ENCODE measurements around the gene FAH.

Gene FAH

DNA sequence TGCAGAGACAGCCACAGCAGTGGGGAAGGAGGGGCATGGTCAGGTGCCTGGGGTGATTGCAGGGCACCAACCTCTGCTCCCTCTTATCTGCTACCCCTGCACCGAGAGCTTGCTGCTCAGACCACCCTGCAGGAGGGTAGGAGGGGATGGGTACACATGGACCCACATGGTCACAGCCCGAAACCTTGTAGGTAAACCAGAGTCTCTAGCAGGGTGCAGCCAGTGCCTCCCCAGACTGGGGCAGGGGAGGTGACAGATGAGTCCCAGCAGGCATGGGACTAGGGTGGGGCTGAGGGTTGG, 49.2 kb downstream of the FAH start:
- no peak for DNase-seq

DNA sequence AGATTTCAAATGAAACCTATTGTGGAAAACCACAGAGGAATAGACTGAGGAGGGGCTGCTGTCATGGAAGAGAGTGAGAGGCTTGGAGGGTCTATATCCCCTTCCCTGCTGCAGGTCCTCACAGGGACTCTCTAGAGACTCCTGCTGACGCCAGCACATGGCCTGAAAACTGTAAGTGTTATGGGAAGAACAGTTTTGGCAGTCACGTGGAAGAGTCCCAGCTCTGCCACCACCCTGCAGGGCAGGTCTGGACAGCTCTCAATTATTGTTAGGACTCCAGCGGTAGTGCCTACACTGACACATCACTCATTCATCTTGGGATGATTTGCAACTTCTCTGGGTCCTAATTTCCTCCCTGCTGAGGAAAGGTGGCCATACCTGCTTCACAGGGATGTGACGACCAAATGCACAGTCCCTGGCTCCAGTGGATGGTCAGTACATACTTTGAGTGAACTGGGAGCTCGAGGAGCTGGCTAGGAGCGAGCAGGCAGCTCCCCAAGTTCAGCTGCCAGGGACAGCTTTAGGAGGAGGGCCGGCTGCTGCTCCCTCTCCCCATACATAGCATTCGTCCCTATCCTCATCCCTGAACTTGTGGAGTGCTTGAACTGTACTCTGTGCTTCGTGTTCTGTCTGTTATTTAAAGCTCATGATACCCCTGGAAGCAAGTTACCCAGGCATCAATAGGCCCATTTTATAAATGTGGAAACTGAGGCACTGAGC, 50.0 kb downstream of the FAH start:
- no peak for DNase-seq

DNA sequence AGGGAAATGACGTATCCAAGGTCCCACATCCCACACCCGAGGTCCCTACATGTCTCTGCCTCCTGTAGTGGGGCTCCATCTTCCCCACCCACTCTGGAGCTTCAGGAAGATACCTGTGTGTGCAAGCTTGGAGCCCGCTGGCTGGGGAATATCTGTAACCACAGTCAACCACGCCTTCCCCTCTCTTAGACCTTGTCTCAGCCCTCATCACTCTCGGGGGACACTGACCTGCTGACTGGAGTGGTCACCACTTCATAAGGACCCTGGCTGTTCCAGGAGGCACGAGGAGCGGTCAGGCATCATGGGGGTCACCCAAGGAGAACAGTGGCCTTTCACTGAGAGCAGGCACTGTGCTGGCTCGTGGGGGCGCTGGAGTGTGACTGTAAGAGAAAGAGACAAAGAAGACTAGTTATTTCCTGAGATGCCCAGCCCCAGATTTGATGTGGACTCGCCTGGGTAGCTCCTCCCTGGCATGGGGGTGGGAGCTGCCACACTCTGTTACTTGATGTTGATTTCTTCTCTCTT, 50.6 kb downstream of the FAH start:
- DNase-seq = no peak

DNA sequence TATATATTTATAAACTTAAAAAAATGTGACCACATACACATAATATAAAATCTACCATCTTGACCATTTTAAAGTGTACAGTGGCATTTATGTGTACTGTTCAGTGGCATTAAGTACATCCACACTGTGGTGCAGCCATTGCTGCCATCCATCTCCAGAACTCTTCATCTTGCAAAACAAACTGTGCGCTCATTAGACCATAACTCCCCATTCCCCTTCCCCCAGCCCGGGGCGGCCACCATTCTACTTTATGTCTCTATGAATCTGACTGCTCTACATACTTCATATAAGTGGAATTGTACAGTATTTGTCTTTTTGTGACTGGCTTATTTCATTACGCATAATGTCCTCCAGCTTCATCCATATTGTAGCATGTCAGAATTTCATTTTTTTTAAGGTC, 51.4 kb downstream of the FAH start:
- DNase-seq = no peak

DNA sequence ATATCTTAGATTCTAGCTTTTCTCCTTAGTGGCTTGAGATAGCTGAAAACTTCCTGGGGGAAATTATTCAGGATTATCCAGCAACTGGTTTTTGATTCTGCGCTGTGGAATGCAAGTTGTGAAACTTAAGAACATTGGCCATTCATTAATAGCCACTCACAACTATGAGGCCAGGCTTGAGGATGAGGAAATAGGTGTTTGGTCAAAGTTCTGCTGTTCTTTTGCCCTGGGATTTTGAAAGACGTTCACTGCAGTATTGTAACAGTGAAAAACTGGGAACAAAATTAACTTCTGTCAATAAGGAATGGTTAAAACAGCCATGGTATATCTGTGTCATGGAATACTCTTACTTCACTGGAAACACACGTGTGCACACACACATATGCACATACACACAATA, 55.1 kb downstream of the FAH start:
- DNase-seq = no peak

DNA sequence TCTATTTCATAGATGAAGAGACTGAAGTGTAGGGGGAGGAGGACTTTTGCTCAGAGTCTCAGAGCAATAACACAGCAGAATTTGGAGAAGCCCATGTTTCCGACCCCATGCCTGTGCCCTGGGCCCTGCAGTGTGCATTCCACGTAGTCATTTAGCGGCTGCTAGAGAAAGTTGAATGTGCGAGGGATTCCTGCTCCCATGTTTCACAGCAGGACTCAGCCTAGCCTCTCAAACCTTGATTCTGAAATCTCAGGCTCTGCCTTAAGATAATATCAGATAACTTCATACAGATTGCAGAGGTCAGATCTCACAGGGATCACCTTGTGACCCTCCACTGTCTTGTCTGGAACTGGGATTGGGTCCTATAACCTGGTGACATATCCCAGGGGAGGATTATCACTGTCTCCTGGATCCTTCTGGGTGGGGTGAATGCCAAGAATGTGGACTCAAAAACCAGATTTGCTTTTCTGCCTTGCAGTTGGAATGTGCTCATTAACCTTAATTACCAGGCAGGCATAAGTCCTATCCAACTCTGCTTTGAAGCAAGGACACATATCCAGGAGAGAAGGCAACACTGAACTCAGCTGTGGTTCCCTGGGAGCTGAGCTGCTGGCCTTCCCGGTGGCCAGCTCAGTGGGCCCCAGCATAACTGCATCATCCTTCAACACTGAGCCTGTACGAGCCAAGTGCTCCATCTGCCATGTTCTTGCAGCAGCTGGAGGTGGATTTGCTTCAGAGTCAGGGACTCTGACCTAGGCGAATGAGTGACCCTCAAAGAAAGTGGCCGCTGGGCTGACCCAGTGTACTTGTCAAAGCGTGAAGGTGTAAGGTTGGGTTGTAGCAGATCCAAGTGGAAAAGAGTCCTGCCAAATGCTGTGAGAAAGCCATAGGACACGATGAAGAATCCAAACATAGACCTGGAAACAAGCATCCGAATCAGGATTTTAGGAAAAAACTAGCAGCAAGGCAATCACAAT, 56.2 kb downstream of the FAH start:
- DNase-seq = no peak

DNA sequence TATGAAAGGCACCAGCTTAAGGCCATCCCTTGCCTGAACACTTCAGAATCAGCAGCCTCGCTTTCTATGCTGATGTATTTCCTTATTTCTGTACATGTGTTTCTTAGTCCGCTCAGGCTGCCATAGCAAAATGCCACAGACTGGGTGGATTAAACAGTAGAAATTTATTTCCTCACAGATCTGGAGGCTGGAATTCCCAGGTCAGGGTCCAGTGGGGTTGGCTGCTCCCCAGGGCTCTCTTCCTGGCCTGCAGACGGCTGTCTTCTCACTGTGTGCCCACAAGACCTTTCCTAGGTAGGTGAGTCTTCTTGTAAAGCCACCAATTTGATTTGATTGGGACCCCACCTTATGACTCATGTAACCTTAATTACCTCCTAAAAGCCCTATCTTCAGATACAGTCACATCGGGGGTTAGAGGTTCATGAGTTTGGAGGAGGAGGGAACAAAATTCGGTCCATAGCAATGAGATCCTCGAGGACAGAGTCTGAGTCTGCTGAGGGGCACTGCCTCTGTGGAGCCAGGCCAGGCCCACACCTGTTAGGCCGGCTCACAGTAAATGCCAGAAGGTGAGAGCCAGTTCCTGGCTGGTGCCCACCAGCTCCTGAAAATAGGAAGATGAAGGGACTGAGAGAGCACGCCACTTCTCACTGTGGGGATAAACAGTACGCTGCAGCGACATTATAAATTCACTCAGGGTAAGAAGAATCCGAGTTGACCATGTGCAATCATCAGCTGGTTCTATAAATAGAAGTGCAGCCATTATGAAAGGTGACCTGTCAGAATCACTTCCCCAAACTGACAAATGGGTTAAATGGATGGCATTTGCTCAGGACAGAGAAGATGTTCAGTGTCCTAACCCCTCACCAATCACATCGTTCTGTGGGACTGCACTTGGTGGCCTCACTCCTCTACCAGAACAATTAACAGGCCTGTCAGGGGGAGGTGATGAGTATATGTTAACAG, 58.1 kb downstream of the FAH start:
- DNase-seq = no peak

DNA sequence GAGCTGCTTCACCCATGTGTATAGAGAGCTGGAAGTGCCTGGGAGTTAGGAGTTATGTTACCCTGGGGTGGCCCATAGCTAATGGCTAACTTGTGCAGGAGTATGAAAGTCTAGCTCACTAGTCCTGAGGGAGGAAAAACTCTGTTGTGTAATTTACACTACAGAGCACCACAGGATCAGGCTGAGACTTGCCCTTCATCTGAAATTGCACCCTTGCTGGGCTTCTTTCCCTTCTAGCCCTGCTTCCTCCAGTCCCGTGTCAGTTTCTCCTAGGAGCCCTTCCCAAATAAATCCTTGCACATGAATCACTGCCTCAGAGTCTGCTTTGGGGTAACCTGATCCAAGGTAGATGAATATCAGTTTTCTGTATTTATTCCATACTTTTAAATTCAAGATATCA, 59.2 kb downstream of the FAH start:
- no peak for DNase-seq

DNA sequence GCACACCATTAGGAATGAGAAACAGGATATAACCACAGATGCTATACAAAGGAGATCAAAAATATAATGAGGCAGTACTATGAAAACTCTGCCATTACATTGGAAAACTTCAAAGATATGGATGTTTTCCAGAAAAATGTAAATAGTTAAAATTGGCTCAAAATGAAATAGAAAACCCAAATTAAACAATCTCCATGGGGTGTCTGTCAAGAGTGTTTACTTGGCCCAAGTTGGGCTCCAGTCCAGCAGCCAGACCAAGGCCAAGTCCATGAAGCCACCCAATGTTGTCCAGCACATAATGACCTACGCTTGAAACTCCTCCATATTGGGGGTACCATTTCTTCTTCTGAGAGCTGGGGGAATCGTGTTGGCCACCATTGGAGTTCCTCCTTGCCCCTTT, 62.1 kb downstream of the FAH start:
- DNase-seq = no peak

DNA sequence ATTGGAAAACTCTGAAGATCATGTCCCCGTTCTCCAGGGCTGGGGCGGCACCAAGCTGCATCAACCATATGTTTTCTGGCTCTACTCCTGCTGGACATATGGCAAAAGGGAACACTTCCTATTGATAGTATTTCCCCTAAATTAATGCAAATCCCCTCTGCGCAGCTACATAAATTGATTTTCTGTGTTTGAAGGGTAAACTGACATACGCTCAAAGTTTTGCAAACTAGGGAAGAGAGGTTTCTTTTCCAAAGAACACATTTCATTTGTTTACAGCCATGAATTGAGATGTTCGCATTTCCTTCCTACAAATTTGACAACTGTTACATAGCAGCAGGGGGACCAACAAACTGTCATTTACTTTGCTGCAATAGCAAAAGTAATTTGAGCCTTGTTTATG, 63.3 kb downstream of the FAH start:
- no peak for DNase-seq

DNA sequence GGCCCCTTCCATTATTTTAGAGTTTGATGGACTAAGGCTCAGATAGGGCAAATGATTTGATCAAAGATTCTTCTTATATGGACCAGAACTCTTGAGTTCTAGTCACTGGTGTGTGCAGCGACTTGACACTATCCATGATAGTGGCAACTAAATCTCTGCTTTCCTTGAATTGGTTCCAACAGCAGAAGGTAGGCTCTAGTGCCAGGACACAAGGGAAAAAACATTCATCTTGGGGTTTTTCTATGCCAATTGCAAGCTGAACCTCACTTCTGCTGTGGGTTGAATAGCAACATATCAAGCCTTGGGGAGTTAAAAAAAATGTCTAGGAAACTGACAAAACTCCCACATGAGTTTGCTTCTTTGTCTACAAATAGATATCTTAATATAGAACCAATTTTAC, 64.1 kb downstream of the FAH start:
- DNase-seq = no peak

DNA sequence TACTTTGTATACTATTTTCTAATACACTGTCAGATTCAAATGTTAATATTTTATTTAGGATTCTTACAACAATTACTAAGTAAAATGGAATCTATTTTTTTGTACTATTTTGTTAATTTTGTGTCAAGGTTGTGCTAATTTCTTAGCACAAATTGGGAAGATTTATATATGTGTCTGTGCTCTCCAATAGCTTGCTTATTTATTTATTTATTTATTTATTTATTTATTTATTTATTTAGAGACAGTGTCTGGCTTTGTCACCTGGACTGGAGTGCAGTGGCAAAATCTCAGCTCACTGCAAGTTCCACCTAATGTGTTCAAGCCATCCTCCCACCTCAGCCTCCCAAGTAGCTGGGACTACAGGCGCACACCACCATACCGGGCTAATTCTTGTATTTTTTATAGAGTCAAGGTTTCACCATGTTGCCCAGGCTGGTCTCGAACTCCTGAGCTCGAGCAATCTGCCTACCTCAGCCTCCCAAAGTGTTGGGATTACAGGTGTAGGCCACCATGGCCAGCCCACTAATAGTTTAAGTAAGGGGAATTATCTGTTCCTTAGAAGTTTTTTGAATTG, 64.6 kb downstream of the FAH start:
- DNase-seq = no peak

DNA sequence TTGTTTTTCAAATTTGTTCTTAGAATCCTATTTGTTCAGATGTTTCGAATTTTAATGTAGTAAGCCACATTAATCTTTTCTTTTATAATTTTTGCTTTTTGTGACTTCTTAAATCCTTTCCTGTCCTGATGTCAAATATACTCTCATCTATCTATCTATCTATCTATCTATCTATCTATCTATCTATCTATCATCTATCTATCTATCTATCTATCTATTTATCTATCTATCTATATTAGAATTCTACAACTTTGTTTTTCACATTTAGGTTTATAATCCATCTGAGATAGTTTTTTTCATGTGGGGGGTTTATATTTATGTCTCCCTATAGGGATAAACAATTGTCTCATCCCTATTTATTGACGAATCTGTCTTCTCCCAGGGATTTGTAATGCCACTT, 67.2 kb downstream of the FAH start:
- no peak for DNase-seq

DNA sequence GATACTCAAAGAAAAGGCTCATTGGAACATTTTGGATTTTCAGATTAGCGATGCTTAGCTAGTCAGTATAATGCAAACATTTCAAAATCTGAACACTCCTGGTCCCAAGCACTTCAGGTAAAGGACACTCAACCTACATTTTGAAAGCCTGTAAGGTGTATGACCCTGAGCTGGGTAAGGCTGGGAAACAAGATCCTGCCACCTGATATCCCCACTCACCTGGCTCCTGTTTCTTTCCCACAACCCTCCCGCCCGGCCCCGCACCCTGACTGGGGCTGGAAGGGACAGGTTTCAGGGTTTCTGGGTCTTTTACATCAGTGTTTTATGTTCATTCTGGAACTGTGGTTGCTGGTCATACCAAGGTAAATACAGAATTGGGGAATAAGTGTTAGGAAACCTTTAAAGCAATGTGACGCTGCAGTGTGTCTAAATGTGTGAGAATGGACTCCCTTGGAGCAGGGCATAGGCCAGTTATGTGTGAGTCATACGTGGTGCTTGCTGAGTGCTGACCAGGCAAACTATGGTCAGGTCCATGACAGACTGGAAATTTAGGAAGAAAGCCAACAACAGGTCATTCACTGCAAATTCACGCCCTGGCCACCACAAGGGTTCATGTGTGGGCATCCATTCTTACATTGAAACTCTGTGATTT, 76.3 kb downstream of the FAH start:
- DNase-seq = no peak

DNA sequence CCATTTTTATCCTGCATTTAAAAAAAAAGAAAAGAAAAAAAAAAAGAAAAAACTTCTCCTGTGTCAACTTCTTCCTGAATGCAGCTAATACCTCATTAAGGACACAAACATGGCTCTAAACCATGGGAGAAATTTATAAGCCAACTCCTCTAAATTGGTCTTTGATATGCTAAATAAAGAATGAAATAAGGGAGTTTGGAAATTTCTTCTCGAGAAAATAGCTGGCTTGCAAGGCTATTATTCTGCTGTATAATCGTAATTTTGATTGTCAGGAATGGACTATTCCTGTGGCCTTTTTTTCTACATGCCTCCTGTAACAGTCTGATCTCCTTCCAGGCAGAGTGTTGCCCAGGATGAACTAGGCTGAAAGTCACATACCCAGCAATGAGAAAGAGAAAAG, 78.6 kb downstream of the FAH start:
- DNase-seq = no peak

DNA sequence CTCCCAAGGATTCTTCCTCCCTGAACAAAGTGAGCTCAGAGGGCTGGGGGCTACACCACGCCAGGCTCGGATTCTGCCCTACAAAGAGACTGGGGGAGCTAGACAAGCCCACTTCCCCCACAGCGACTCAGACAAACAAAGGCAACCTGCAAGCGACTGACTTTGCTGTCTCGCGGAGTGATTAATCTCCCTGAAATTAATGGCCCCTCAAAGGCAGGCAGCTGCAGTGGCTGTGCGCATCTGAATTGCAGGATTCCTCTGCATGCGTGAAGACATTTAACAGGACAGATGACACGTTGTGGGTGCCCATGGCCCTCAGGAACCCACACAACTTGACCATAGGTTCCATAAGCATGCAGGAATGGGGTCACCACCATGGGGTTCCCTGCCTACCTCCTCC, 80.8 kb downstream of the FAH start:
- DNase-seq = no peak

DNA sequence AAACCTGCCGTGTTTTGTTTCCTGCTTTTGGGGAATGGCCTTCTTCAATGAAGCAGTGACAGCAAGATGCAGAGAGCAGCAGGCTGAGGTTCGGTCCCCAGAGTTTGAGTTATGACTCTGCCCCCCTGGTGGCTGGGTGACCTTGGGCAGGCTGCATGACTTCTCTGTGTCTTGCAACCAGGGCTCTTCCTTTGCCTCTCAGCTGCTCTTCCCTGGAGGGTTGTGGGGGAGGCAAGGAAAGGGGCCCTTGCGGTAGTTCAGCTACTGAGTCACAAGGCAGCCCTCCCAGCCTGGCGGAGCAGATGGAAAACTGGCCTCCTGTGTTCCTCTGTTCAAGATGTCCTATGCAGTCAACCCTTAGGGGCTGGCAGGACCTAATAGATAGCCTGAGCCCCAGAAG, 82.1 kb downstream of the FAH start:
- peak; percentile 22 to 35 for DNase-seq
